Measurements from ENCODE around the gene ACO1. TPM values are rescaled to one million over a fixed set of nuclear protein-coding genes. Genes with fewer than 3 reads are reported as not detected.

Gene ACO1
- total RNA-seq, 4 donors from 2014 or later, result 33.7 to 62.4 (median 45.4) TPM

GRCh38 chr9:32501868-32502267, 117.4 kb downstream of the ACO1 start:
- TF ChIP-seq POLR2A (IDR thresholded peaks at IDR 0.05) (no peak), EP300 (IDR thresholded peaks at IDR 0.05) (no peak), CTCF (IDR thresholded peaks at IDR 0.05) (no peak)
- no peaks in the 10 kb centered on the region for H3K9me3 ChIP-seq
- H3K4me3 ChIP-seq, result no peak overlapping the region
- H3K4me1 ChIP-seq, result peaks cover 0 to 10% (median 0%) of the 10 kb centered on the region in 4 donors
- H3K27ac ChIP-seq, result no peak overlapping the region
- H3K36me3 ChIP-seq, result peaks cover 0 to 50% (median 0%) of the 10 kb centered on the region in 3 donors
- H3K27me3 ChIP-seq, result no peaks in the 10 kb centered on the region
- 82 to 83% methylated on average over 1 of the region's 1 CpG for WGBS, 2 donors
- DNase-seq (ENCODE audit: low spot score in 2 of 2), result no peak

DNA sequence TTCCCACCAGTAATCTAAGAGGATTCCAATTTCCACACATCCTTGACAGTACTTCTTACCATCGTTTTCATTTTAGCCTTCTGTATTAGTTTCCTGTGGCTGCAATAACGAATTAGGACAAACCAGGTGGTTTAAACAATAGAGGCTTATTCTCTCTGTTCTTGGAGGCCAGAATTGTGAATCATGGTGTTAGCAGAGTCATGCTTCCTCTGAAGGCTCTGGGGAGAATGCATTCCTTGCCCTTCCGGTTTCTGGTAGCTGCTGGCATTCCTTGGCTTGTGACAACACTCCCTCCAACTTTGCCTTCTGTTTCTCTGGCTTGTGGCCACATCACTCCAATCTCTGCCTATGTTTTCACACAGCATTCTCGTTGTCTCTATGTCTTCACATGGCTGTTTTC, 118.0 kb downstream of the ACO1 start:
- Histone ChIP-seq H3K9me3 (no peaks in the 10 kb centered on the region), H3K36me3 (peaks cover 0 to 44% (median 0%) of the 10 kb centered on the region in 3 donors), H3K27ac (no peak overlapping the region), H3K4me3 (no peak overlapping the region), H3K27me3 (no peaks in the 10 kb centered on the region), H3K4me1 (peaks cover 0 to 15% (median 0%) of the 10 kb centered on the region in 4 donors)
- TF ChIP-seq EP300 (IDR thresholded peaks at IDR 0.05), result no peak
- no peak for TF ChIP-seq CTCF (IDR thresholded peaks at IDR 0.05)
- no peak for TF ChIP-seq POLR2A (IDR thresholded peaks at IDR 0.05)
- no peak for DNase-seq (ENCODE audit: low spot score in 2 of 2)
- WGBS, 2 donors, result 49 to 59% methylated on average over 4 of the region's 4 CpGs

- Histone ChIP-seq H3K36me3 (peaks cover 0 to 38% (median 0%) of the 10 kb centered on the region in 3 donors), H3K27me3 (no peaks in the 10 kb centered on the region), H3K27ac (no peak overlapping the region), H3K4me1 (peaks cover 0 to 20% (median 0%) of the 10 kb centered on the region in 4 donors), H3K9me3 (no peaks in the 10 kb centered on the region), H3K4me3 (no peak overlapping the region)
- 74 to 86% methylated on average over 3 of the region's 3 CpGs for WGBS, 2 donors
- DNase-seq (ENCODE audit: low spot score in 2 of 2), result no peak
- TF ChIP-seq EP300 (IDR thresholded peaks at IDR 0.05), result no peak
- no peak for TF ChIP-seq CTCF (IDR thresholded peaks at IDR 0.05)
- no peak for TF ChIP-seq POLR2A (IDR thresholded peaks at IDR 0.05)
Observed at GRCh38 chr9:32503008-32503407, 118.6 kb downstream of the ACO1 start.

Other genes starting within 250 kb of the ACO1 start
- gene RIGI, start 141.6 kb downstream of the ACO1 start, total RNA-seq, result 10 to 100 TPM in 1 of 4 donors, 1 to 10 TPM in 3; 8.2 to 16.0 (median 9.3) TPM
- 10 to 100 TPM in 1 of 4 donors, 1 to 10 TPM in 3; 5.3 to 18.1 (median 6.8) TPM for gene SMIM27, start 167.7 kb downstream of the ACO1 start, total RNA-seq
- gene TOPORS, start 167.9 kb downstream of the ACO1 start, total RNA-seq, result 10 to 100 TPM; 19.5 to 23.4 (median 22.5) TPM
- gene NDUFB6, start 188.5 kb downstream of the ACO1 start, total RNA-seq, result 10 to 100 TPM; 36.9 to 71.7 (median 56.7) TPM